GM21526 (cell line): ENCODE measurements around the gene LMBRD1.
A peak's percentile ranks its signal among the peaks of the same experiment; 100 is the strongest.
"Not testable (repeated sequence)": the region's sequence is repeated elsewhere in the genome, so short reads cannot be mapped to it uniquely, and the experiment has no call there.

ENCODE experiments used
- ATAC-seq: cut with Tn5 transposase; IDR thresholded peaks from one replicate; pipeline ENCODE4 v1.9.1; 2021; ENCODE audit warnings: moderate library complexity; ENCODE audit not compliant: unreplicated experiment, low FRiP score

LMBRD1 gene

GRCh38 chr6:69758214-69758613 is 38.6 kb downstream of the LMBRD1 start:
- no peak for ATAC-seq

- no peak for ATAC-seq
These were observed 39.9 kb downstream of the LMBRD1 start for GRCh38 chr6:69756907-69757306.

- ATAC-seq: no peak
These were observed 40.4 kb downstream of the LMBRD1 start for GRCh38 chr6:69756366-69756765.

GRCh38 chr6:69735027-69735426 is 61.8 kb downstream of the LMBRD1 start:
- ATAC-seq: no peak

GRCh38 chr6:69732640-69733039 is 64.2 kb downstream of the LMBRD1 start:
- no peak for ATAC-seq

GRCh38 chr6:69732045-69732444 is 64.8 kb downstream of the LMBRD1 start:
- no peak for ATAC-seq

GRCh38 chr6:69729870-69730449 is 66.8 kb downstream of the LMBRD1 start:
- no peak for ATAC-seq

GRCh38 chr6:69722683-69723082 is 74.1 kb downstream of the LMBRD1 start:
- ATAC-seq: no peak

GRCh38 chr6:69719602-69720193 is 77.1 kb downstream of the LMBRD1 start:
- ATAC-seq: peak; percentile 76

GRCh38 chr6:69706724-69707123 is 90.1 kb downstream of the LMBRD1 start:
- no peak for ATAC-seq

GRCh38 chr6:69705954-69706353 is 90.9 kb downstream of the LMBRD1 start:
- ATAC-seq: no peak

GRCh38 chr6:69704916-69705315 is 91.9 kb downstream of the LMBRD1 start:
- no peak for ATAC-seq

GRCh38 chr6:69699655-69700054 is 97.2 kb downstream of the LMBRD1 start:
- no peak for ATAC-seq

- ATAC-seq: peak; percentile 69
These were observed 100.5 kb downstream of the LMBRD1 start for GRCh38 chr6:69696273-69696672.

GRCh38 chr6:69693762-69694161 is 103.0 kb downstream of the LMBRD1 start:
- ATAC-seq: no peak

GRCh38 chr6:69690986-69691385 is 105.8 kb downstream of the LMBRD1 start:
- ATAC-seq: no peak

GRCh38 chr6:69680302-69680701 is 116.5 kb downstream of the LMBRD1 start:
- ATAC-seq: no peak

- no peak for ATAC-seq
These were observed 123.5 kb downstream of the LMBRD1 start for GRCh38 chr6:69673298-69673697.

GRCh38 chr6:69668916-69669315 is 127.9 kb downstream of the LMBRD1 start:
- no peak for ATAC-seq

GRCh38 chr6:69666779-69667178 is 130.0 kb downstream of the LMBRD1 start:
- not testable (repeated sequence) for ATAC-seq

- no peak for ATAC-seq
These were observed 131.4 kb downstream of the LMBRD1 start for GRCh38 chr6:69665437-69665836.

GRCh38 chr6:69664551-69664950 is 132.3 kb downstream of the LMBRD1 start:
- ATAC-seq: no peak

- ATAC-seq: no peak
These were observed 133.6 kb downstream of the LMBRD1 start for GRCh38 chr6:69663215-69663614.
